GM19023 (cell line): ENCODE measurements around the gene TNIK.

Source experiments
- ATAC-seq: cut with Tn5 transposase; IDR thresholded peaks from one replicate; pipeline ENCODE4 v1.9.1; 2021; ENCODE audit warnings: mild to moderate bottlenecking, moderate library complexity; ENCODE audit not compliant: unreplicated experiment

TNIK gene

DNA sequence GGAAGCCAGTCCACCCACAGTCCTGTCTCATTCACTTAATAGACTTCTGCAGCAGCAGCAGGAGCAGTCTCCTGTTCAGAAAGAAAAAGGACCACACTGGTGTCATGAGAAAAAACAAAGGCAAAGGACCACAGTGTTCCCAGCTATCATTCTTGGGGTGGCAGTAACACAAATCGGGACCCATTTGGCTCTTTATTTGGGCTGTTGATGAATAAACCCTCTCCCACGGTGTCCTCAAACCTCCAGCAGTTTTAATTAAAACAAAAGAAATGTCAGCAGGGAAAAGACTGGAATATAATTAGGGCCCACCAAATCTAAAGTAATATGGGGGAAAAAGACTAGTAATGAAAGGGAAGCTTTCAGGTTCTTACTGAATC is 223.2 kb downstream of the TNIK start:
- no peak for ATAC-seq

DNA sequence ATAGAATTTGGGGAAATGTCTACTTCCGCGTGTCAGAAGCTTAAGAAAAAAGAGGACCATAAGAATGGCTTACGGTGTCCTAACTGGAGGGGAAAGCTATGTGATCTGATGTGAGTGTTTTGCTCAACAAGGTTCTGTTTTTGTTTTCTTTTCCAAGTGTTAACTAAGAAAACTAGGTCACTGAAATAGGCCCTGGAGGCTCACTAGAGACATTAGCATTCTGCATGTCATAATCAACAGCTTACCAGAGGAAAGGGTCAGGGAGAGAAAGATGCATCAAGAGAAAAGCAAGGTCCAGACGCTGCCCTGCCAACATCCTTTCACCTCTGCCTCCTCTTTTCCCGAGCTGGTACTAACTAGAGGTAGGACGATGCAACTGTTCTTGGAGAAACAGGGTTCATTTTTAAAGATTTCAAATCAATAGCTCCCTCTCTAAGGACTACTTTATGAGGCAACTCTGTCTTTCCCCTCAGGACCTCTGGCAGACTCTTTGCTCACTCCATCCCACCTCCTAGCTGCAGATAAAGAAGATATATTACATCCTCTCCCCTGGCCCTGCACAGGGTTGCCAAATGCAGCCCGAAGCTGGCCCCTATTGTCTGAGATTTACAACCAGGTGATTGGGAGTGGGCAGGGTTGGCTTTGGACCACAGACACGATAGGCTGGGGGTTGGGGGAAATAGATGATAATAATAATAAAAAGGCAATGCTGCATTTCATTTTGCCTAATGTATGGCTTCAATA is 223.8 kb downstream of the TNIK start:
- no peak for ATAC-seq

DNA sequence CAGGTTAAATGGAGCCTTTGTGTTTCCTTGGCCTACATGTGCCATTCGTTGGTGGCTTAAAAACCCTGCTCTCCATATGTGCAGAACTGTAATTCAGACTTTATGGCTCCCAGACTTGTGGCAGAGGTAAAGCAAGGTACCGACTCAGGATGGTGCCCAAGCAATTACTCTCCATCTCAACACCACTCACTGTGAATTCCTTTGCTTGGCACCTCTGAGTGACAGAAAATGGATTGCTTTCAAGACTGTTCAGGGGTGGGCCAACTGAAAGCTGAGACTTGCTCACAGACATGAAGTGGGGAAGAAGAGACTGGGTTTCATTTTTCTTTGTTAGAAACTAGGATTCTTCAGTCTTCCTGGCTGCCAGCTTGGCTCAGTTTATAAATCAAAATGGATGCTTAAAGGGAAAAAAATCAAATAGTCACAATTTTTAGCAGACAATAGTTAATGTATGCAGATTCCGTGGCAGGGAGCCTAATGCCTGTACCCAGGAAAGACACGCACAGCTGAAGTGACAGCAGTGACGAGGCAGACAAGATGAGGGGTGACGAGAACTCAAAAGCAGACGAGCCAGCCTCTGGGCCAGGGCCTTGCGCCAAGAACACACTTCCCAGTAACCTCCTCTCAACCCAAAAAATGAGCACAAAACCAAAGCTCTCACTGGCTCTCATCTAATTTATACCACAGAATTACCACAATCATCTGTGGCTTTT is 225.8 kb downstream of the TNIK start:
- no peak for ATAC-seq

DNA sequence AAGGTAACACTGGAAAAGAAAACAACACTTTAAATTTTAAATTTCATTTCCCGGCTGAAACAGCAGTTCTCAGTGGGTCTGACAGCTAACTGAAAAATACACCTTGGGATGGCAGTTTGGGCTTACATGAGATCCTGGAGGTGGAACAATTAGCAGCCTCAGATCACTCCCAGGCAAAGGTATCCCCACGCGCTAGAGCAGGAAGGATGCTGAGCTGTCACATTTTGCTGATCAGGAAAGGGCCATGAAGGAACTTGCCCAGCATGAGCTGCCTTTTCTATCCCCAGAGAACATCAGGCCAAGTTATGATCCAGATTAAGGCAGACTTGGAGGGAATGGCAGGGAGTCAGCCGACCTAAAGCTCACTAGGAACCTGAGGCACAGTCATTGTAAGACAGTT is 228.8 kb downstream of the TNIK start:
- ATAC-seq, result no peak

DNA sequence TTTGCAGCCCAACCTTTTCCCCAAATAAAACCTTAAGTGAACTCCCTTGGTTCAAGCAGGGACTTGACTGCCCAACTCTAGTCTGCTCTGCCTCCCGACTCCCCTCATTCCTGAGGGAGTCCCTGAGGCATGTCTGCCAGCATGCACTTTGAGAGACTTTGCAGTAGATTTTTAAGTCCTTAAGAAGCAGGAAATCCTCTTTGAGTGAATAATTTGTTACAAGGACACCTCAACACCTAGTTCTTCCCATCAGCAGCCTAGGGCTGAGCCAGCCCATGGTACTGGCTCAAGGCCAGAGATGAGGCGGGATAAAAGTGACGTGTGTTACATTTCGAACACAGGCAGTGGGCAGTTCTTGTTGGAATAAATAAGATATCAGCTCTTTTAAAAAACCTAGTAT is 229.3 kb downstream of the TNIK start:
- no peak for ATAC-seq

DNA sequence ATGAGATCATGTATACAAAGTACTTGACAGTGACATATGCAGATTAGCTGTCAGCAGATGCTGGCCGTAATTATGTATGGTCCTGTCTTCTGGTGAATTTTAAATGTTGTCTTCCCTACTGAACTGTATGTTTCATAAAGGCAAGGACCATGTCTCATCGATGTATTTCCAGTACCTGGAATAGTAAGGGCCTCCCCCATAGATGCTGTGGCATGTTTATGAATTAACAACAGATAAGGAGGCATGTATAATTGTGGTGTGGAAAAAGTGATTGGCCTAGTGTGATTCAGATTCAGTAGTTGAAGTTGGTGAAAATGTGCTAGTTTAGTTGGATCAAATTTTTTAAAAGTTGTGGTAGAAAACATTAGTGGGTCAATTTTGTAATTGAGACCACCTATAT is 231.0 kb downstream of the TNIK start:
- no peak for ATAC-seq

DNA sequence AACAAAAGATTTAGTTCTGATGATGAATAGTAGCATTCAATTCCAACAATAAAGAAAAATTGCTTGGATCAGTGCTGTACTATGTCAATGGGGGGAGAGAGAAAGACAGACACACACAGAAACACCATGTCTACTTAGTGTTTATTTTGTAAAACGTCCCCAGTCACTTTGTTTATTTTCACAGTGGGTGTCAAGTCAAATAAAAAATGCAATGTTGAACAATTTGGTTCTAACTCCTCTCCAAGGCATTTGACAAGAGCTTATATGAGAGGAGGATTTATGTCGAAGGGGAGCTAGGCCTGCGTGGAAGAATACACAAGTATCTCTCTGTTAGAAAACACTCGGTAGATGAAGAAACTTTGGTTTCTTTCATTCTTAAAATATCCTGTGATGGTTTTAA is 232.0 kb downstream of the TNIK start:
- no peak for ATAC-seq

DNA sequence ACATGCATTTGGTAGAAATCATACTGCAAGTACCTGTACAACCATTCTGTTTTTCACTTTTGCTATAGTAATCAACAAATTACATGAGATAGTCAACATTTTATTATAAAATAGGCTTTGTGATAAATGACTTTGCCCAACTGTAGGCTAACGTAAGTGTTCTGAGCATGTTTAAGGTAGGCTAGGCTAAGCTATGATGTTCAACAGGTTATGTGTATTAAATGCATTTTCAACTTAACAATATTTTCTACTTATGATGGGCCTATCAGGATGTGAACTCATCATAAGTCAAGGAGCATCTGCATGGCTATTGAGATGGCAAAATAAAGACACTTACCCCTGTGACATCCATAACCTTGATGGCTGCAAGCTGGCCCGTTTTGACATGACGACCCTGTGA is 232.4 kb downstream of the TNIK start:
- no peak for ATAC-seq

DNA sequence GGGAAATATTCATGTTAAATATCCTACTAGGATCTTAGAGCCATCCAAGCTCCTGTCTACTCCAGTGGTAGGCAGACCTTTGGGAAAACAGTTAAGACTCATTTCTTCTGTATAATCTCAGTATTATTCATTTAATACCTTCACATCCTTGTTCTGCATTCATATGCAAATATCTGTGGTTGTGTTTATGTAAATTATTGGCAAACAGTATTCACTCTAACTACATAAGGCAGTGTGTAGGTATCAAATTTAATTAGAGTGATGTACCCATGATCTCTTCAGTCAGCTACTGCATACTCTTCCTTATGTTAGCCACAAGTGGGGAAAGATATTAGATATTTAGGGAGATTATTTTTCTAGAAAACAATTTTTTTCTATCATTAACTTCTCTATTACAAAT is 232.8 kb downstream of the TNIK start:
- no peak for ATAC-seq

DNA sequence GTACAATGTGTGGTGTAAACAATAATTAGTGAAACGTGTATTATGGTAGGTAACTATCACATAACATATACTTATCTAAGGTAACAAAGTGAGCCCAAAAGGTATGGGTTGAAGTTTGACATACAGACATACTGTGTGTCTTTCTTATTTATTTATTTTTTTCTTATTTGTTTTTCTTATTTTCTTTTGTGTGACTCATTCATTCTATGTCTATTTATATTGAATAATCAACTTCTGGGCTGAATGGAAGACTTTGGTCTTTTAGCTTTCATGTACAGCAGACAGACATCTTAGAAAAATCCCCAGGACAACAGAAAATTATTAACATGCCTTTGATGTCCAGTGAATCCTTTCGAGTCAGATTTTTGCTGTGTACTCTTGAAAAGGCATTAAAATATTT is 233.4 kb downstream of the TNIK start:
- ATAC-seq, result no peak

DNA sequence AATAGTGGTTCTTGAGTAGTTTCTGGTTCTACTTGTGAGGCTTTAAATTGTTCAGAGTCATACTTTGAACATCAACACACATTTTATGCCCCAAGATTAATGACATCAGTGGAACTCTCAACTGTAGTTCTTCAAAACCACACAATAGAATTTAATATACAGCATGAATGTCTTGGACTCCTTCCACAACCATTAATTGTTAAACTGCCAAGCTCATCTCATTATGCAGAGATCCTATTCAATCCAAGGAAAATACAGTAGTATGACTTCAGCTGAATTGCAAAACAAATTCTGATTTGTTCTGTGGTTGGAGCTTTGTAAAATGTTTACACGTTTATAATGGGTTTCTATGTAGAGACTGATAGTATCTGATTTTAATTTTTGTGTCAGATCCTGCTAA is 234.5 kb downstream of the TNIK start:
- ATAC-seq, result no peak

DNA sequence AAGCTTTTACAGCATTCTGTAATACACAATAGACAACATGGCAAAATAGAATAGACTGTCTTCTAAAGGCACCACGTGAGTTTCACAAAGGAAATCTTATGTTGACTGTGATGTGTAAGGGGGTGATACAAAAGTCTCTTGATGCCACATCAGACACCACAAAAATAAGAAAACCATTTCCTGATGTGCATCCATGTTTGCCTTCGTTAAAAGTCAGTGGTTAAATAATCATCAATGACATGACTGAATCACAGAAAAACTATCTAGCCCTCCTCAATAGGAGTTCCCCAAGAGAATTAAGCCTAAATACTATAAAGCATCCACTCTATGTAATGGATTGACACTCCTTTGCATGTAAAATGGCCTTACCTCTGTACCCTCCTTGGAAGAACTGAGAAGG is 235.0 kb downstream of the TNIK start:
- no peak for ATAC-seq

DNA sequence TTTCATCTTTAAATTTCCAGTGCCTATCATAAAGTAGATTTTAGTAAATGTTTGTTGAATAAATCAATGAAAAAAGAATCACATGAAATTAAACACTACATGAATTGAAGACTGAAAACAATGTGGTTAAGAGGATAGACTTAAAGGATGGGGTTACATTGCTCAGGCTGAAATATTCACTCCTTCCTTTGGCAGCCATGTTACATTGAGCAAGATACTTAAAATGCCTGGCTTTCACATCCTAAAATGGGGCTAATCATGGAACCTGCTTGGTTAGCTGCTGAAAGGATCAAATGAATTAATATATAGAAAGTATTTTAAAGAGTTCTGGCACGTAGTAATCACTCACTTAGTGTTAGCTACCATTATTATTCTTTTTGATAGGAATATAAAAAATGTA is 236.8 kb downstream of the TNIK start:
- no peak for ATAC-seq

DNA sequence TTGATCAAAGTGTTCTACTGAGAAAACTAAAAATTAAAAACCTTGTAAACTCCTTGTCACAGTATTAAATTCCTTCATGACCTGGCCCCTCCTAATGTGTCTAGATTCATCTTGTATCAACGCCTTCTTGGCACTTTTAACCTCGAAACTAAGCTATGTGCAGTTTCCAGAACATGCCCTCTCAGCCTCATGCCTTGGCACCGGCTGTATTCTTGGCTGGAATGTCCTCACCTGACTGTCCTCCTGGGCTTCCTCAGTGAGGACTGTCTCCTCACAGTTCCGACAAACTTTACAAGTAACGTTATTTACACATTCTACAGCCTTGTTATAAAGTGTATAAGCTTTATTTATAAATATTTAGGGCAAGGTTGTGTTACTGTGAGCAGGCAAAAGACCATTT is 237.2 kb downstream of the TNIK start:
- ATAC-seq, result no peak

DNA sequence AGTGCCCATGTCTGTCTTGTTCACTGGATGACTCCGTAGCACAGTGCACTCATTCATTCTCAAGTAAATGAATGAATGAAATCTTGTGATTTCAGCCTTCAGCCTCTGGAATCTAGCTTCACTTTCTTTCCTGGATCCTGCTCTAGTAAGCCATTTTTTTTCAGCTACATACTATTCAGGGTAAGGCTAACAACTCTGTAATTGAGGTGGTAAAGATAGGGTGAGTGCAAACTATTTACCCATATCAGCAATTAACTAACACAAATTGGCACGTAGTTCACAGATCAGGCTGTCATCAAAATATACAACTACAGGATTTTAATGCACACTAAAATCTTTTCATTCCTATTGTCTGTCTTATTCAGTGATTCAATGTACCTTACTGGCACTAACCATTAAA is 238.6 kb downstream of the TNIK start:
- ATAC-seq, result no peak

DNA sequence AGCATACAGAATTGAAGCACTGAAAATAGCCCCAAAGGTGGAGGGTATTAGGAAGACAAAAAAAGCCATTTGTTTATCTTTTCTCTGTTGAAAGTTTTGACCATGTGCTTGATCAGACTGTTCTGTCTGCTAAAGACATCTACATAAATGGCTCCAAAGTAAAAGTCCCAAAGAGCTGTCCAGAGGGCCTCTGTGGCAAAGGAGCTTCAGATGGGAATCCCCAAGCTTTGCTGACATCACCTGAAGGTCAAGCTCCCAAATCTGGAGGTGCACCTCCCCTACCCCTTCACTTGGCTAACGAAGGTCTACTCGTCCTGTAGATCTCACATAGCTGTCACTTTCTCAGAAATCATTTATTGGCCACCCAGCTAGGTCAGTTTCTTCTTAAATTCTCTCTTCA is 239.1 kb downstream of the TNIK start:
- ATAC-seq, result no peak

DNA sequence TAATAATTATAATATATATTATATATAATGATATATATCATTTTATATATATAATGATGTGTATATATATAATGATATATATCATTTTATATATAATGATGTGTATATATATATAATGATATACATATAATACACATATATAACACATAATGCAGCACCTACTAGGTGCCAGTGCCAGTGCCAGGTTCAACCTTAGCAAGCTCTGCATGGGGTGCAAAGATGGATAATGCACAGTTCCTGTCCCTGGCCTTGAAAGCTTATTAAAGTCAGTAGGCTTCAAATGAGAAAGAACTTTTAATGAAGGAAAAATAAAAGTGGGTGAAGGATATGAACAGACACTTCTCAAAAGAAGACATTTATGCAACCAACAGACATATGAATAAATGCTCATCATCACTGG is 240.9 kb downstream of the TNIK start:
- ATAC-seq, result no peak

DNA sequence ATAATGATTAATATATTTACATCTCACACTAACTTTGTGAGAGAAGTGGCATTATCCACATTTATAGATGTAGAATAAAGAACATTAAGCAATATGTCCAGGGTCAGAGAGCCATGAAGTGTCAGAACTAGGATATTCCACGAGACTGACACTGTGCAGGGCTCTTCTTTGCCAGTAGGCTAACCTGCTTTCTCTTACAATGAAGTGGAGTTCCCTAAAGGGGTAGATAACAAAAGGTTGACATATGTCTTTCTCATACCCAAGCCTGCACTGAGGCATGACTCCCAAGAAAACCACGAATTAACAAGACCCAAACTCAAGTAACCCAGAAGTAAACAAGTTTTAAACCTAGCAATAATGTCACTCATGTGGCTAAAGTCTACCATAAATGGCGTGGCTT is 242.1 kb downstream of the TNIK start:
- ATAC-seq, result no peak

DNA sequence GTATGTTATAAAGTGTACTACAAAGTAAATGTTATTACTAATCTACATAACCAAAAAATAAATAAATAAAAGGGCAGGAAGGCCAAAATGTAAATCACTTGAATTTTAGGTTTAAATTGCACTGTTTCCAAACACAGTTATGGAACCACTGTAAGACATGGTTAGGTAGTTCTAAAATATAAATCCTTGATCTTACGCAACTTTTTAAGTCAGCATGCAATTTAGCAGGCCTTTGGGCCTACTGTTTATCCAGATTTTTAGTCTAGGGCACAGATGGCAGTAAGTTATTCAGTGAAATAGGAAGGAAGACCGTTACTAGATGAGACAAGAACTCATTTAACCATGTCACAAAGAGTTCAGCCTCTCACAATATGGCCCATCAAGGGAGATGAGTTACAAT is 246.3 kb downstream of the TNIK start:
- ATAC-seq, result no peak

DNA sequence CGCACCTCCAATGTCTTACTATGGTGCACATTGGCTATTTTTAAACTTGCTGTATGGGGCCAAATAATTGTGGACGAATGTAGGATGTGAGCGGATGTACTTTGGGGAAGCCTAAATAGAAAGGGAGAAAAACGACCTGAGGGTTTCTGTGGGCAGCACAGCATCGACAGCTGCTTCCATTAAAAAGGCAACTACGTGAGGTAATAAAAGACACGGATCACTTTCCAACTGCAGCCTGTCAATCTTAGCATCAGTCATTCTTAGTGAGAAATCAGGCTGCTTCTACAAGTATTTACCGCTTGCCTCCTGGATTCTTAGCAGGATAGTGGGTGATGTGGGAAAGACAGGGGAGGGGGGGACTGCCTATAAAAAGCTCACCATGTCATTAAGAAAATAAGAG is 247.0 kb downstream of the TNIK start:
- ATAC-seq, result no peak

DNA sequence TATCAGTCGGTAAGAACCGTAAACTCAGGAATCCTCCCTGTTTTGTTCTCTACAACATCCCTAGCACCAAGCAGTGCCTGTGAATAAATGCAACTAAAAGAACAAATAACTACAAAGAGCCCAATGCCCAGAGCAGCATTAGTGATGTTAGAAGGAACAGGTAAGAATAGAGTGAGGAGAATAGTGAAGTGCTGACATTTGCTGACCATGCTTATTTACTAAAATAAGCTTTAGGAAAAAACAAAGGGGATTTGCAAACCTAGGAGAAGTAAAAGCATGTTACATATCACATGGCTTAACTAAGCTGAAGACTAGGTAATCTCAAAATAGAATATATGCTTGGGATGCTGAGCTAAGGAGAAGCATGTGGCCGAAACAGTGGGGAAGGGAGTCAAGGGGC is 247.6 kb downstream of the TNIK start:
- no peak for ATAC-seq

DNA sequence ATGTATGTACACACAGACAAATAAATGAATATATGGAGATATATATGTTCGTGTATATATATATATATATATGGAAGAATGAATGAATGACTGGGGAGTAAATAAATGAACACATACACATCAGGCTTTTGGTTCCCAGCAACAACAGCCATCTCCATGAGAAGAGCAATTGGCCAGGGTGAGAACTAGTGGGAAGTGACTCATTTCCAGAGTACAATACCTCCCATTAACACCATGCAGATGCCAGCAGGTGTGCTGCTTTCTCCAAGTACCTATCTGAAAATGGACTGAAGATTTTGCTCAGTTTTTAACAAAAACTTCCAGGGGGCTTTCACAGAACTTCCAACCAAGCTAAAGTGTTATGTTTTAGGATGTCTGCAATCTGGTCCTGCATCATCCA is 253.9 kb downstream of the TNIK start:
- no peak for ATAC-seq

DNA sequence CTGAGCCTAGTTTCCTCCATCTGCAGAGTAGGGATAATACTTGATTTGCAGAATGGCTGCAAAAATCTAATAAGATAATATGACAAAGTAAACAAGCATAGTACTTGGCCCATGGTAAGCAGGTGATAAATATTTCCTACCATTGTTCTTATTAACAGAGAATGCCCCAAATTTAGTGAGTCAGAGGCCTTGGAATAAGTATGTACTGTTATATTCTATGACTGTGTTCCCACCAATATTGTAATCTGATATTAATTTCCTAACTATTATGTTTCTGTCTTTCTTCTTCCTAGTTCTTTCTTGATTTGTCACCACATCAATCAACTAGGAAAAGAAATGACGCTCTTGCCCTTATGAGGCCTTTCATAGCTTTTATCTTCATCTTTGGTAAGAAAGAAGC is 255.3 kb downstream of the TNIK start:
- ATAC-seq, result no peak
